Measurements from ENCODE around the gene HSPB6.

Gene HSPB6

DNA sequence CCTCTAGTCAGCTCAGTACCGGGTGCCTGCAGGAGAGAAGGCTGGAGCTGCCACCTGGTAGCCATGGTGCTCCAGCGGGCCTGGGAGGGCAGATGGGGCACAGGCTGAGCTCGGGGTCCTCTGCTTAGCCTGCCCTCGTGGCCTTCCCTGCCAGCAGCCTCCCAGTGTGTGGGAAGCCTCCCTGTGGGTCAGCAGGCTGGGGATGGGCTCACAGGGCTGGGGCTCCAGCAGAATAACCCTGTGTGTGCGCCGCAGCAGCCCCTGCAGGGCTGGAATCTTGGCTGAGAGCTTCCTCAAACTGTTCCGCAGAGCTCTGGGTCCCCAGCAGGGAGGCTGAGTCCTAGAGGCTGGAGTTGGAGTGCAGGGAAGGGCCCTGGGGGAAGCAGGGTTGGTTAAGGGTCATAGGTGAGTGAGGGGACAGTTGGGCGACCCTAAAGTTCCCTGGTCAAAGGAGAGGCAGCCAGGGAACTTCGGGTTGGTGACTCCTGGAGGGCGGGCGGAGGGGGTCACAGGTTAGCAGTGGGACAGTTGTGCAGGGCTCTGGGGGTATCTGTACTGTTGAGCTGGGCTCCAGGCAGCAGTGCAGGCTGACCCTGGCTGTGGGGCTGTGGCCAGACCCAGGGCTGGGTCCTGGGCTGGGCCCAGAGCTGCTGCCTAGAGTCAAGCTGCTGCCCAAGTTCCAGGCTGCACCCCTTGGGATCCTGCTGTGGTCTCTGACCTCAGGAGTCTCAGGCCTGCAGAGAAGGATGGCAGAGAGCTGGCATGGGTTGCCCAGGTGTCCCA is 32.6 kb upstream of the HSPB6 start:
- TF ChIP-seq, protein P1, sequence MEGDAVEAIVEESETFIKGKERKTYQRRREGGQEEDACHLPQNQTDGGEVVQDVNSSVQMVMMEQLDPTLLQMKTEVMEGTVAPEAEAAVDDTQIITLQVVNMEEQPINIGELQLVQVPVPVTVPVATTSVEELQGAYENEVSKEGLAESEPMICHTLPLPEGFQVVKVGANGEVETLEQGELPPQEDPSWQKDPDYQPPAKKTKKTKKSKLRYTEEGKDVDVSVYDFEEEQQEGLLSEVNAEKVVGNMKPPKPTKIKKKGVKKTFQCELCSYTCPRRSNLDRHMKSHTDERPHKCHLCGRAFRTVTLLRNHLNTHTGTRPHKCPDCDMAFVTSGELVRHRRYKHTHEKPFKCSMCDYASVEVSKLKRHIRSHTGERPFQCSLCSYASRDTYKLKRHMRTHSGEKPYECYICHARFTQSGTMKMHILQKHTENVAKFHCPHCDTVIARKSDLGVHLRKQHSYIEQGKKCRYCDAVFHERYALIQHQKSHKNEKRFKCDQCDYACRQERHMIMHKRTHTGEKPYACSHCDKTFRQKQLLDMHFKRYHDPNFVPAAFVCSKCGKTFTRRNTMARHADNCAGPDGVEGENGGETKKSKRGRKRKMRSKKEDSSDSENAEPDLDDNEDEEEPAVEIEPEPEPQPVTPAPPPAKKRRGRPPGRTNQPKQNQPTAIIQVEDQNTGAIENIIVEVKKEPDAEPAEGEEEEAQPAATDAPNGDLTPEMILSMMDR (IDR thresholded peaks at IDR 0.05; ENCODE audit: low read depth, low read length): no peak
- no peak for DNase-seq (ENCODE audit: extremely low read depth, low read depth)

DNA sequence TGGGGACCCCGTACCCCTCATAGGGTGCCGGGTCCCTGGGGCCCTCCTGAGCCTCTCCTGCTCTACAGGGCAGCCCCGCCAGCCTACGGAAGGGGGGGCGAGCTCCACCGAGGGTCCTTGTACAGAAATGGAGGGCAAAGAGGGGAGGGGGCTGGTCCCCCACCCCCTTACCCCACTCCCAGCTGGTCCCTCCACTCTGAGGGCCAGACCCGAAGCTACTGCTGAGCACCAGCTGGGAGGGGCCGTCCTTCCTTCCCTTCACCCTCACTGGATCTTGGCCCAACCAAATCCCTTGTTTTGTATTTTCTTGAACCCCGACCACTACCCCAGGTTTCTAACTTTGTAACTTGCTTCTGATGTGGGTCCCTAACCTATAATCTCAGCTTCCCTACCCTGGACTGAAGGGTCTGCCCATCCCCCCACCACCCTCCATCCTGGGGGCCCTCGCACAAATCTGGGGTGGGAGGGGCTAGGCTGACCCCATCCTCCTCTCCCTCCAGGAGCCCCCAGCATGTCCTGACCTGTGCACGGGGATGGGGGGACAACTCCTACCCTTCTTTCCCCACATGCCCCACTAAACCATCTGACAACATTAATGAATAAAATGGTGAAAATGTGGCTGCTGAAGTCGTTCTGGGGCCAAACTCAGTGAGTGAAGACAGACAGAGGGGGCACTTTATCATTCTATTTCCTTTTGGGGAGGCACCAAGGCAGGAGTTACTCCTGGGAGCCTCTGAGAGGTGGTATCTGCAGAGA is 31.6 kb upstream of the HSPB6 start:
- TF ChIP-seq, protein P1 (IDR thresholded peaks at IDR 0.05; ENCODE audit: low read depth, low read length): no peak
- no peak for DNase-seq (ENCODE audit: extremely low read depth, low read depth)

DNA sequence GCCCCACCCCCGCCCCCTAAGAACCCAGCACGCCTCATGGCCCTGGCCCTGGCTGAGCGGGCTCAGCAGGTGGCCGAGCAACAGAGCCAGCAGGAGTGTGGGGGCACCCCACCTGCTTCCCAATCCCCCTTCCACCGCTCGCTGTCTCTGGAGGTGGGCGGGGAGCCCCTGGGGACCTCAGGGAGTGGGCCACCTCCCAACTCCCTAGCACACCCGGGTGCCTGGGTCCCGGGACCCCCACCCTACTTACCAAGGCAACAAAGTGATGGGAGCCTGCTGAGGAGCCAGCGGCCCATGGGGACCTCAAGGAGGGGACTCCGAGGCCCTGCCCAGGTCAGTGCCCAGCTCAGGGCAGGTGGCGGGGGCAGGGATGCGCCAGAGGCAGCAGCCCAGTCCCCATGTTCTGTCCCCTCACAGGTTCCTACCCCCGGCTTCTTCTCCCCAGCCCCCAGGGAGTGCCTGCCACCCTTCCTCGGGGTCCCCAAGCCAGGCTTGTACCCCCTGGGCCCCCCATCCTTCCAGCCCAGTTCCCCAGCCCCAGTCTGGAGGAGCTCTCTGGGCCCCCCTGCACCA is 30.5 kb upstream of the HSPB6 start:
- DNase-seq (ENCODE audit: extremely low read depth, low read depth): no peak
- TF ChIP-seq, protein P1 (IDR thresholded peaks at IDR 0.05; ENCODE audit: low read depth, low read length): no peak

DNA sequence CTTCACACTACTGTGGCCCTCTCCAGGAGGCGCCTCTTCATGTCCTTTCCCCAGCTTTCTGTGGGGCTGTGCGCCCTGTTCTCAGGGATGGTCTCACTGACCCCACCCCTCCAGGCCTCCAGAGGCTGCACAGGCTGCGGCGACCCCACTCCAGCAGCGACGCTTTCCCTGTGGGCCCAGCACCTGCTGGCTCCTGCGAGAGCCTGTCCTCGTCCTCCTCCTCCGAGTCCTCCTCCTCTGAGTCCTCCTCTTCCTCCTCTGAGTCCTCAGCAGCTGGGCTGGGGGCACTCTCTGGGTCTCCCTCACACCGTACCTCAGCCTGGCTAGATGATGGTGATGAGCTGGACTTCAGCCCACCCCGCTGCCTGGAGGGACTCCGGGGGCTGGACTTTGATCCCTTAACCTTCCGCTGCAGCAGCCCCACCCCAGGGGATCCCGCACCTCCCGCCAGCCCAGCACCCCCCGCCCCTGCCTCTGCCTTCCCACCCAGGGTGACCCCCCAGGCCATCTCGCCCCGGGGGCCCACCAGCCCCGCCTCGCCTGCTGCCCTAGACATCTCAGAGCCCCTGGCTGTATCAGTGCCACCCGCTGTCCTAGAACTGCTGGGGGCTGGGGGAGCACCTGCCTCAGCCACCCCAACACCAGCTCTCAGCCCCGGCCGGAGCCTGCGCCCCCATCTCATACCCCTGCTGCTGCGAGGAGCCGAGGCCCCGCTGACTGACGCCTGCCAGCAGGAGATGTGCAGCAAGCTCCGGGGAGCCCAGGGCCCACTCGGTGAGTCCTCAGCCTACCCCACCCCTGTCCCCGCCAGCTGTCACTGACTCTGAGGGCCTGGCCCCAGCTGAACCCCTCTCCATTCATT is 29.7 kb upstream of the HSPB6 start:
- TF ChIP-seq, protein P1 (IDR thresholded peaks at IDR 0.05; ENCODE audit: low read depth, low read length): no peak
- no peak for DNase-seq (ENCODE audit: extremely low read depth, low read depth)

DNA sequence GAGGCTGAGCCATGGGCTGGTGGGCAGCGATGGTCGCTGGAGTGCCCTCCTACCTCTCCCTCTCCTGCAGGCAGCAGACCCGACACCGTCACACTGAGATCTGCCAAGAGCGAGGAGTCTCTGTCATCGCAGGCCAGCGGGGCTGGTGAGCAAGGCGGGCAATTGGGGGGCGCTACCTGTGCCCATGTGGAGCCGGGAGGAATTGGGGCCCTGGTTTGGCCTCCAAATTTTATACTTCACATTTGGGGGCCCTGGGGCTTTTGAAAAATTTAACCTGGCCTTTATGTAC is 28.5 kb upstream of the HSPB6 start:
- no peak for DNase-seq (ENCODE audit: extremely low read depth, low read depth)
- TF ChIP-seq, protein P1 (IDR thresholded peaks at IDR 0.05; ENCODE audit: low read depth, low read length): no peak

DNA sequence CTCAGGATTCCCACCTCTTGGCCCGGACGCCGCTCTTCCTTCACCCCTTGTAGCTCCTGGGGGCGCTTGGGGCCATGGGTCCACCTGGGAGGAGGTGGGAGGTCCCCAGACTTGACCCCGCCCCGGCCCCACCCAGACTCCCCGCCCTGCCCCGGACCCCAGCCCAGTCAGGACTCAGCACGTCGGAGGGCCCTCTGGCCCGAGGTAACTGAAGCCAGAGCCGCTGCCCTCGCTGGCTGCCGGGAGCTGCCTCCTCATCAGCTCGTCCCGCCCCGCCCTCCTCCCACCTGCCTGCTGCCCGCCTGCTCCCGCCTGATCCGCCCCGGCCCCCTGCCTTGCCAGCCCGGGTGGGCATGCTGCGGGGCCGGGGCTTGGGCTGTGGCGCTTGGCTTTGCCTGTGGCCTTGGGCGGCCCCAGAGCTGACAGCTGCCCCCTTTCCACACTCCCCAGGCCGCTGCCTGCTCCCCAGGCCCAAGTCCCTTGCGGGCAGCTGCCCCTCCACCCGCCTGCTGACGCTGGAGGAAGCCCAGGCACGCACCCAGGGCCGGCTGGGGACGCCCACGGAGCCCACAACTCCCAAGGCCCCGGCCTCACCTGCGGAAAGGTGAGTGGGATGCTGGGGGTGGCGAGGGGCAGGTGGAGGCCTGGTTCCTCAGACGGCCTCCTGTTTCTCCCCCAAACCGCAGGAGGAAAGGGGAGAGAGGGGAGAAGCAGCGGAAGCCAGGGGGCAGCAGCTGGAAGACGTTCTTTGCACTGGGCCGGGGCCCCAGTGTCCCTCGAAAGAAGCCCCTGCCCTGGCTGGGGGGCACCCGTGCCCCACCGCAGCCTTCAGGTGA is 27.9 kb upstream of the HSPB6 start:
- no peak for DNase-seq (ENCODE audit: extremely low read depth, low read depth)
- TF ChIP-seq, protein P1 (IDR thresholded peaks at IDR 0.05; ENCODE audit: low read depth, low read length): no peak

Measured in AG09319 (cell line).